ENCODE results near the gene PEAK3. TPM values are rescaled to one million over a fixed set of nuclear protein-coding genes. Genes with fewer than 3 reads are reported as not detected.

PEAK3 gene
- total and polyA plus RNA-seq, 9 of the 15 experiments (the other 6 are each of a cell fraction or from before 2014, with no cell fraction given): 0.07 to 0.40 TPM; not detected in 7

GRCh38 chr19:2260341-2260805 lies 21.6 kb downstream of the PEAK3 start:
- intact Hi-C loops (cut with micrococcal nuclease) (loop anchor here (10.0 kb wide), 1 partner anchor 96 kb away; the partner anchor contains the start of gene DOT1L), in situ Hi-C loops (cut with MboI) (no loop called here)
- Histone ChIP-seq H3K27me3 (ENCODE audit: control insufficient read depth in 2 of 2, insufficient read depth in 2 of 2, low read length in 2 of 2) (no peaks in the 10 kb centered on the region), H3K27ac (ENCODE audit: extremely low read depth, low read depth, low read length) (0 out of 3 replicates have a peak overlapping the region, but pooled peaks have one; percentile 38), H3K4me2 (ENCODE audit: insufficient read depth, low read length) (no peak overlapping the region; the same call in 1 of the 2 replicates), H3K9me1 (ENCODE audit: control insufficient read depth, insufficient read depth, low read length) (no peaks in the 10 kb centered on the region), H4K20me1 (replicated peaks; ENCODE audit: control insufficient read depth, insufficient read depth, low read length) (no peaks in the 10 kb centered on the region), H3K9ac (ENCODE audit: insufficient read depth in 1 of 2, low read depth in 2 of 2, low read length in 2 of 2) (no peak overlapping the region; a peak in 1 of 4 replicates), H3K4me3 (no peak overlapping the region), H3K36me3 (ENCODE audit: control insufficient read depth, insufficient read depth, low read length) (no peaks in the 10 kb centered on the region), H3K79me2 (ENCODE audit: control insufficient read depth, insufficient read depth, low read length) (no peaks in the 10 kb centered on the region), H3K9me3 (replicated peaks; ENCODE audit: control insufficient read depth, insufficient read depth, low read depth, low read length) (no peaks in the 10 kb centered on the region), H3K4me1 (replicated peaks in 1 of 2; ENCODE audit: control insufficient read depth in 2 of 2, insufficient read depth in 2 of 2, low read length in 2 of 2) (peaks cover 14 to 51% of the 10 kb centered on the region in 2 experiments; a peak in 4 of 5 replicates), H2AFZ (ENCODE audit: low read depth, low read length) (peak overlapping the region; percentile 78; the same call in 1 of the 2 replicates)
- ATAC-seq: no peak
- BruUV-seq (replicated peaks): no TSS peak
- WGBS (ENCODE audit: insufficient coverage, low coverage, missing lambda C conversion rate): 53% methylated on average over 11 of the region's 11 CpGs
- FAIRE-seq: no peak
- ChIA-PET POLR2A (interaction anchor here (0.6 to 6.7 kb wide), 4 partner anchors 9 to 282 kb away, joined by 3 to 52 read pairs (median 20); partner anchors contain the start of gene AMH), CTCF (ENCODE audit: low intra/inter-chr PET ratio) (no interaction called here)
- DNase-seq (ENCODE audit: extremely low read depth in 1 of 4, low spot score in 3 of 4): no peak
- TF ChIP-seq STAT5A (IDR thresholded peaks at IDR 0.05; ENCODE audit: borderline replicate concordance, low read length): no peak
- TF ChIP-seq RFX1 (IDR thresholded peaks at IDR 0.05): no peak
- TF ChIP-seq MCM3 (IDR thresholded peaks at IDR 0.05): no peak
- TF ChIP-seq JUND (IDR thresholded peaks at IDR 0.05; ENCODE audit: borderline replicate concordance, low read depth, low read length): peak; percentile 32; the same call in 1 of the 2 replicates
- peak; percentile 32; the same call in 1 of the 3 replicates for TF ChIP-seq JUND (tag; IDR thresholded peaks at IDR 0.05; ENCODE audit: borderline replicate concordance, low read depth, low read length)
- TF ChIP-seq ATF7 (IDR thresholded peaks at IDR 0.05): peak; percentile 46; the same call in 1 of the 2 replicates
- TF ChIP-seq KDM1A (IDR thresholded peaks at IDR 0.05): no peak
- no peak for TF ChIP-seq HOMEZ (CRISPR knock-in tag; IDR thresholded peaks at IDR 0.05)
- no peak for TF ChIP-seq ZNF445 (CRISPR knock-in tag; IDR thresholded peaks at IDR 0.05; ENCODE audit: low read depth)
- no peak for TF ChIP-seq HDGF (IDR thresholded peaks at IDR 0.05)
- peak; percentile 53; the same call in 1 of the 2 replicates for TF ChIP-seq ZNF384 (IDR thresholded peaks at IDR 0.05; ENCODE audit: low read depth, low read length)
